HCT116 (cell line): ENCODE data around the gene NR2F1-AS1. TPM values are rescaled to one million over a fixed set of nuclear protein-coding genes. Genes with fewer than 3 reads are reported as not detected.
A peak's percentile ranks its signal among the peaks of the same experiment; 100 is the strongest.

ENCODE experiments used
- ATAC-seq: fragments of 200-7000 bp; cut with Tn5 transposase; 2 replicates; pipeline ENCODE4 v1.9.1; 2020; ENCODE audit warnings: mild to moderate bottlenecking, moderate library complexity
- BruUV-seq: library from RNA; stranded (reverse); fragments of 400-500 nt; replicated peaks from 2 replicates; lab custom pipeline; 2021; lab: Mats Ljungman, UMichigan
- CTCF ChIA-PET: fragments of 300-600 bp; sonication (Branson Sonifier 250); formaldehyde crosslinking; loops from one replicate; lab custom pipeline; 2021; ENCODE audit warnings: antibody characterized with exemption; lab: Charles Lee
- POLR2A ChIA-PET: fragments of 300-600, 350-600 bp; sonication (Branson Sonifier 250); formaldehyde crosslinking; loops from one replicate; lab custom pipeline; 2021; ENCODE audit warnings: antibody characterized with exemption; lab: Charles Lee
- RAD21 ChIA-PET, 2 experiments: fragments of 300-600 bp; sonication (Branson Sonifier 250); formaldehyde crosslinking; loops; one replicate each; lab custom pipeline; 2023; ENCODE audit warnings: low total read pairs in 2 of 2; ENCODE audit not compliant: uncharacterized antibody in 2 of 2, unreplicated experiment in 2 of 2, low non-redundant PET in 1 of 2; lab: Charles Lee
- DNase-seq: peaks from one replicate; pipeline ENCODE4 v3.0.0-alpha.2; 2010; ENCODE audit warnings: low read depth, low spot score
- H2AFZ ChIP-seq: fragments of 200-600 bp; shearing (Covaris generic), sonication (generic); 2 replicates; pipeline ENCODE4 v1.6.1; 2017; ENCODE audit warnings: low read depth, mixed run types, mixed read lengths, antibody characterized with exemption, low read length; ENCODE audit not compliant: poor library complexity, severe bottlenecking
- H3K27ac ChIP-seq: 2 replicates; pipeline ENCODE4 v1.5.1; 2012; ENCODE audit warnings: low read depth, low read length
- H3K27me3 ChIP-seq: fragments of 200-600 bp; sonication (generic); 2 replicates; pipeline ENCODE4 v1.6.1; 2016; ENCODE audit warnings: mixed run types, low read length, mixed read lengths; ENCODE audit not compliant: insufficient read depth
- H3K36me3 ChIP-seq, 2 experiments: fragments of 200-500 bp in 1 of 2; fragments of 200-600 bp in 1 of 2; sonication (Bioruptor generic) in 1 of 2; sonication (generic) in 1 of 2; 2 replicates each; pipeline versions ENCODE4 v1.5.1 to v1.6.1; 2014 to 2016; ENCODE audit warnings: low read length in 2 of 2, inconsistent platforms in 1 of 2, mixed read lengths in 1 of 2, mixed run types in 1 of 2; ENCODE audit not compliant: insufficient read depth in 2 of 2, control insufficient read depth in 1 of 2
- H3K4me1 ChIP-seq, 2 experiments: fragments of 200-600 bp in 1 of 2; sonication (generic) in 1 of 2; 2 replicates each; pipeline versions ENCODE4 v1.5.1 to v1.6.1; 2012 to 2017; ENCODE audit warnings: low read length in 2 of 2, inconsistent platforms in 1 of 2, mild to moderate bottlenecking in 1 of 2, mixed read lengths in 1 of 2, mixed run types in 1 of 2, moderate library complexity in 1 of 2; ENCODE audit not compliant: insufficient read depth in 2 of 2, control insufficient read depth in 1 of 2
- H3K4me2 ChIP-seq: fragments of 200-600 bp; sonication (generic); 2 replicates; pipeline ENCODE4 v1.6.1; 2017; ENCODE audit warnings: mixed run types, low read length, mixed read lengths
- H3K4me3 ChIP-seq, 2 experiments: fragments of 200-600 bp in 1 of 2; sonication (generic) in 1 of 2; replicated peaks in 1 of 2; 2 replicates each; pipeline ENCODE4 v1.5.1; 2011 to 2016; ENCODE audit warnings: low read length in 2 of 2, control low read depth in 1 of 2, low read depth in 1 of 2, mild to moderate bottlenecking in 1 of 2, mixed read lengths in 1 of 2, mixed run types in 1 of 2
- H3K79me2 ChIP-seq: fragments of 200-600 bp; sonication (generic); 2 replicates; pipeline ENCODE4 v1.6.1; 2017; ENCODE audit warnings: mild to moderate bottlenecking, mixed run types, low read length, moderate library complexity, mixed read lengths; ENCODE audit not compliant: insufficient read depth
- H3K9ac ChIP-seq: fragments of 200-600 bp; sonication (generic); 2 replicates; pipeline ENCODE4 v1.6.1; 2016; ENCODE audit warnings: low read length, mixed read lengths
- H3K9me2 ChIP-seq: fragments of 200-600 bp; sonication (generic), shearing (Covaris generic); 2 replicates; pipeline ENCODE4 v1.6.1; 2017; ENCODE audit warnings: mixed run types, mild to moderate bottlenecking, moderate library complexity; ENCODE audit not compliant: insufficient read depth
- H3K9me3 ChIP-seq, 2 experiments: fragments of 200-500 bp in 1 of 2; fragments of 200-600 bp in 1 of 2; sonication (Bioruptor generic) in 1 of 2; sonication (generic) in 1 of 2; 2 replicates each; pipeline ENCODE4 v1.6.1; 2014 to 2017; ENCODE audit warnings: low read length in 2 of 2, mixed read lengths in 2 of 2, inconsistent platforms in 1 of 2, low read depth in 1 of 2, mild to moderate bottlenecking in 1 of 2, mixed run types in 1 of 2, moderate library complexity in 1 of 2; ENCODE audit not compliant: control insufficient read depth in 1 of 2, insufficient read depth in 1 of 2
- H4K20me1 ChIP-seq: fragments of 200-600 bp; sonication (generic), shearing (Covaris generic); 2 replicates; pipeline ENCODE4 v1.6.1; 2017; ENCODE audit warnings: mixed run types, mild to moderate bottlenecking, moderate library complexity; ENCODE audit not compliant: insufficient read depth
- CBX3 ChIP-seq: IDR thresholded peaks from 2 replicates; pipeline ENCODE4 v1.6.1; 2012; ENCODE audit warnings: low read depth
- CEBPB ChIP-seq: IDR thresholded peaks from 2 replicates; pipeline ENCODE4 v1.6.1; 2012; ENCODE audit warnings: low read depth
- CTCF ChIP-seq, 3 experiments: fragments of 200-600 bp in 1 of 3; sonication (generic) in 1 of 3; IDR thresholded peaks in 2 of 3; conservative IDR thresholded peaks in 1 of 3; 2 replicates each; pipeline ENCODE4 v1.5.1; 2012 to 2017; ENCODE audit warnings: low read depth in 2 of 3, low read length in 2 of 3, antibody characterized with exemption in 1 of 3, borderline replicate concordance in 1 of 3, control low read depth in 1 of 3, mild to moderate bottlenecking in 1 of 3, mixed read lengths in 1 of 3, mixed run types in 1 of 3, moderate library complexity in 1 of 3; ENCODE audit not compliant: insufficient read depth in 1 of 3
- EGR1 ChIP-seq: IDR thresholded peaks from 2 replicates; pipeline ENCODE4 v1.6.1; 2012; ENCODE audit warnings: low read depth
- ELF1 ChIP-seq: IDR thresholded peaks from 2 replicates; pipeline ENCODE4 v1.6.1; 2012; ENCODE audit warnings: low read depth, borderline replicate concordance
- FOSL1 ChIP-seq: IDR thresholded peaks from 2 replicates; pipeline ENCODE4 v1.6.1; 2012; ENCODE audit warnings: low read depth
- JUND ChIP-seq: IDR thresholded peaks from 2 replicates; pipeline ENCODE4 v1.6.1; 2012
- MAX ChIP-seq: IDR thresholded peaks from 2 replicates; pipeline ENCODE4 v1.6.1; 2012
- POLR2A ChIP-seq: IDR thresholded peaks from 2 replicates; pipeline ENCODE4 v1.7.0; 2011; ENCODE audit warnings: borderline replicate concordance; ENCODE audit not compliant: insufficient read depth, insufficient read length; ENCODE audit errors: extremely low read depth
- POLR2AphosphoS5 ChIP-seq: IDR thresholded peaks from 2 replicates; pipeline ENCODE4 v1.6.1; 2011; ENCODE audit warnings: mild to moderate bottlenecking, low read depth, low read length, moderate library complexity
- REST ChIP-seq: IDR thresholded peaks from 2 replicates; pipeline ENCODE4 v1.6.1; 2012; ENCODE audit warnings: low read depth
- SRF ChIP-seq: IDR thresholded peaks from 2 replicates; pipeline ENCODE4 v1.6.1; 2012; ENCODE audit warnings: low read depth
- YY1 ChIP-seq: IDR thresholded peaks from 2 replicates; pipeline ENCODE4 v1.6.1; 2011; ENCODE audit warnings: low read length, low read depth, moderate library complexity, mild to moderate bottlenecking; ENCODE audit not compliant: insufficient replicate concordance; ENCODE audit errors: extremely low read depth
- ZFX ChIP-seq: fragments of 450-650 bp; IDR thresholded peaks from 2 replicates; pipeline ENCODE4 v1.6.1; 2017
- ZNF274 ChIP-seq: fragments of 200-500 bp; sonication (Bioruptor generic); IDR thresholded peaks from 2 replicates; pipeline ENCODE4 v1.6.1; 2014; ENCODE audit warnings: mild to moderate bottlenecking, low read depth, low read length, inconsistent platforms
- intact Hi-C: fragments of 100-400 bp; cut with micrococcal nuclease; formaldehyde crosslinking; loops from 2 replicates; pipeline ENCODE4 v1.10.0; 2022
- total RNA-seq: library from RNA; stranded (reverse); gene quantifications from one replicate; pipeline ENCODE4 v1.2.1, GENCODE V29; 2021; ENCODE audit not compliant: unreplicated experiment

Gene NR2F1-AS1
- total RNA-seq, 1 experiment from 2014 or later = 20.1 TPM

- TF ChIP-seq ELF1 (no peak), CTCF (IDR thresholded peaks at IDR 0.05 in 2 of 3, conservative IDR thresholded peaks at IDR 0.05 in 1 of 3; ENCODE audit: borderline replicate concordance in 1 of 3, insufficient read depth in 1 of 3, low read depth in 2 of 3, low read length in 2 of 3) (no peak; a peak in 1 of 6 replicates), SRF (peak; percentile 99), POLR2A (no peak), JUND (no peak; the same call in 1 of the 2 replicates)
These were observed 1.8 kb upstream of the NR2F1-AS1 start, which contains the start of gene NR2F1 (continued) for GRCh38 chr5:93582677-93583438.

GRCh38 chr5:93582167-93582462 is 1.1 kb upstream of the NR2F1-AS1 start:
- H3K27me3 ChIP-seq = no peaks in the 10 kb centered on the region
- no peaks in the 10 kb centered on the region for H4K20me1 ChIP-seq
- ChIA-PET POLR2A (interaction anchor here (0.6 to 0.7 kb wide), 2 partner anchors 386 to 695 kb away, joined by 3 to 4 read pairs; no protein-coding TSS in a partner anchor), RAD21 (interaction anchor here in 1 of 2 experiments (1.9 kb wide), 1 partner anchor 219 kb away, joined by 13 read pairs; no protein-coding TSS in a partner anchor), CTCF (interaction anchor here (1.5 kb wide), 1 partner anchor 219 kb away, joined by 27 read pairs; no protein-coding TSS in a partner anchor)
- no peaks in the 10 kb centered on the region for H3K9me2 ChIP-seq
- intact Hi-C loops = loop anchor here (1.0 to 10.0 kb wide), 7 partner anchors 219 to 1313 kb away; no protein-coding TSS in a partner anchor
- H3K27ac ChIP-seq = peak overlapping the region; percentile 99
- peak overlapping the region; percentile 98 for H3K4me2 ChIP-seq
- H3K36me3 ChIP-seq = peaks cover 0 to 10% of the 10 kb centered on the region in 2 experiments; a peak in 1 of 4 replicates
- peak overlapping the region; percentile 70 to 85 for H3K4me3 ChIP-seq
- peaks cover 14% of the 10 kb centered on the region for H3K79me2 ChIP-seq
- no peaks in the 10 kb centered on the region for H3K9me3 ChIP-seq
- H3K9ac ChIP-seq = peak overlapping the region; percentile 66
- H3K4me1 ChIP-seq = peaks cover 25 to 33% of the 10 kb centered on the region in 2 experiments
- no TSS peak for BruUV-seq
- H2AFZ ChIP-seq = peak overlapping the region; percentile 18
- DNase-seq = no peak
- ATAC-seq = no peak
- no peak for TF ChIP-seq JUND
- TF ChIP-seq POLR2AphosphoS5 = no peak
- TF ChIP-seq POLR2A = no peak
- no peak for TF ChIP-seq FOSL1
- TF ChIP-seq ZFX = no peak
- TF ChIP-seq REST = no peak
- no peak for TF ChIP-seq SRF
- no peak for TF ChIP-seq CBX3
- no peak for TF ChIP-seq ZNF274
- TF ChIP-seq ELF1 = no peak
- TF ChIP-seq YY1 = no peak
- no peak for TF ChIP-seq EGR1
- TF ChIP-seq CTCF (IDR thresholded peaks at IDR 0.05 in 2 of 3, conservative IDR thresholded peaks at IDR 0.05 in 1 of 3; ENCODE audit: borderline replicate concordance in 1 of 3, insufficient read depth in 1 of 3, low read depth in 2 of 3, low read length in 2 of 3) = no peak
- no peak for TF ChIP-seq MAX
- TF ChIP-seq CEBPB = no peak
